Measurements from ENCODE around the gene GABRR2. TPM values are rescaled to one million over a fixed set of nuclear protein-coding genes. Genes with fewer than 3 reads are reported as not detected.

The GABRR2 gene
- total RNA-seq, 1 donor from 2014 or later: 0.54 TPM

DNA sequence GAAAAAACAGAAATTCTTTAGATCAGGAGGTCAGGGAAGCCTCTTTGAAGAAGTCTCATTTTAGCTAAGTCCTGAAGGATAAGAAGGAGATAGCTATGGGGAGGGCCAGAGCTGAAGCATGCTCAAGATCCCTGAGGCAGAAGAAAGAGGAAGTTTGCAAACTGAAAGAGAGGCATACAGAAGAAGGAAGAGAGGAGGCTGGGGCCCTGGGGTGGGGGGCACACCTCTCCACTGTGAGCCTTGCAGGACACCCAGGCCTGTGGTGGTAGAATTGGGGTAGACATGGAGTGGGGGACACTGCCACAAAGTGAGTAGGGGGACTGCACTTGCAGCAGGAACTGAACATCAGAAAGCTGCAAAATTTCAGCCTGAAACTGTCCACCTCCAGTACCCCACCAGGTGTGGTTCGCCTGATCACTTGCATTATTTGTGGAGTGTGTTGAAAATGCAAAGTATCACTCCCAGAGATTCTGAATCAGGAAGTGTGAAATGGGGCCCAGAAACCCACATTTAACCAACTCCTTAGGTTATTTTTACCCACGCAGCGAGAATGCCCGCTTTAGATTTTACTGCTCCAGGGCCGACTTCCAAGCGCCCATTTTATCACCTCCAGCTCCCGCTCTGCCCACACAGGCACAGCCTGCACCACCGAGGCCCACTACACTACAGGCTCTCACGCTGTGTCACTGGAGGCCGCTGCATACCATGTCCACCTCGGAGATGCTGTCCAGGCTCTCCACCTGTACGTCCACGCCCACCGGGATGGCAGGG is 44.0 kb downstream of the GABRR2 start:
- ATAC-seq (ENCODE audit: poor library complexity): peak; percentile 50
- no peak for DNase-seq
- intact Hi-C loops (cut with DNase I): no loop called here

DNA sequence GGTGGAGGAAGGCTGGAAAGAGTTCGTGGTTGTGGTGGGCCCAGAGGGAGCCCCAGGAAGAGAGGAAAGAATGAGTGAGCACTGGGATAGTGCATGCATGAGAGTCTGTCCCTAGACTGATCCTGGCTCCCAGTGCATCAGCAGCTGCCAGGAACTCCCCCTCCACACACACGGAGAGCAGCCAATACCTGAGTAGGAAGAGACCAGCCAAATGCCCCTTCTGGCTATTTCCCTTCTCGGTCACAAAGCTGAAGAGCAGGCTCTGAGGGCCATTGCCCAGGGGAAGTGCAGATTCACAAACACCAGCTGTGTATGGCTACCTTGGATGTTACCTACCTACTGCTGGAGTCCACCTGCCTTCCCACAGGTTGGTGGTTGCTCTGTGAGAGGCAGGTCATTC is 45.1 kb downstream of the GABRR2 start:
- intact Hi-C loops (cut with DNase I): no loop called here
- ATAC-seq (ENCODE audit: poor library complexity): no peak
- no peak for DNase-seq

DNA sequence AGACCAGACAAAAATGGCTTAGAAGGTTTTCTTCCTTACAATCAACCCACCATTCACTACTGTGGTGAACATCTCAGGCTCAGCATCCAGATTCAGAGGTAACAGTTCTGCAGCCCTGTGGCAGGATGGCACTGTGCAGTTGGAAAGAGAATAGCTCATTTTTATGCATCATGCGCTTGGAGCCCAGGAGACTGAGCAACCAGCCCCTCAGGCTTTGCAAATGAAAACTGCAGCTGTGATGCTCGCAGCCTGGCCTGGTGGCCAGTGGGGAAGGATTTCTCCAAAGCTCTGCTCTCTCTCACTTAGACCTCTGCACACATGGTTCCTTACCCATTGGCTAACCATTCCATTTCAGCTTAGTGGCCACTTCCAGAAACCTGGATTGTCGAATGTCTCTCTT is 45.8 kb downstream of the GABRR2 start:
- ATAC-seq (ENCODE audit: poor library complexity): no peak
- intact Hi-C loops (cut with DNase I): no loop called here
- DNase-seq: no peak

DNA sequence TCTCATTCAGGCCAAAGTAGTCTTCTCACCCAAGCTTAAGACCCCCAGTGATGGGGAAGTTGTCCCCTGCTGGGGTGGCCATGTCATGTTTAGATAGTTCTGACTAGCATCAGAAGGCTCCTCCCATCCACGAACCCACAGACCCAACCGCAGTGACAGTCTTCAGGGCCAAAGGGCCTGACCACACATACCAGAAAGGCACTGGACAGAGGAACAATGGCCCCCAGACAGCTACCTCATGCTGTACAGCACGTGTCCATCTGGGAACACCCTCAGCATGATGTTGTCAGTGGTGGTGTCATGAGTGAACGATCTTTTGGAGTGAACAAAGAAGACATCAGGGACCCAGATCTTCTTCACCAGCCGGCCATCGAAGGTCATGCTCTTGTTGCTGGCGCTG is 46.3 kb downstream of the GABRR2 start:
- no peak for DNase-seq
- intact Hi-C loops (cut with DNase I): no loop called here
- ATAC-seq (ENCODE audit: poor library complexity): no peak

DNA sequence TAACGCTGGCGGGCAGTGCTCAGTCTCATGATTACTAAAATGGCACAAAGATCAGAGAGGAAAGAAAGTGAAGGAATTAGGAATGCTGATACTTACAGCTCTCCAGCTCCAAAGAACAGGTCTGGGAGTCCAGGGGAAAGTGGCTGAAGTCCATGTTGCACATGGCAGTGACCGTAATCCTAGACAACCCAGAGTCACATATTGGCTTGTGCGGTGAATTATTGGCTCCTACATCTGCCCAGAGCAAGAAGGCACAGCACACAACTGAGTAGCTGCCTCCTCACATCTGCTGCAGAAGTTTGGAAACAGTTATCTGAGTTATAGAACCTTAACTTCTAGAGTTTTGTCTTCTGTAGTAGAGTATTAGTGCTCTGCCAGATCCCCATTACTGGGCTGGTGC is 47.2 kb downstream of the GABRR2 start:
- DNase-seq (no peak), ATAC-seq (ENCODE audit: poor library complexity) (no peak)
- intact Hi-C loops (cut with DNase I): no loop called here

DNA sequence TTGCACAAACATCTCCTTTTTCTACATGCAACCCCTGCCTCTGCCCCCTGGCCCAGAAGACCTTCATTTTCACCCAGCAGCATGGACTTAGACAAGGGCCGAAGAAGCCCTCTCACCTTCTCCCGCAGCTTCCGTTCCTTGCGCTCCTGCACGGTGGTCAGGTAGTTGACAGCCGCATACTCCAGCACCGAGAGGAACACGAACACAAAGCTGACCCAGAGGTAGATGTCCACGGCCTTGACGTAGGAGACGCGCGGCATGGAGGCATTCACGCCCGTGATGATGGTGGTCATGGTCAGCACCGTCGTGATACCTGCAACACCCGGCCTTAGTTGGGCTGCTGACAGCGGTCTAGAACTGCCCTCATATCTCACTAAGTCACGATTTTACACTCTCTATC is 50.8 kb downstream of the GABRR2 start:
- intact Hi-C loops (cut with DNase I): no loop called here
- no peak for ATAC-seq (ENCODE audit: poor library complexity)
- no peak for DNase-seq

DNA sequence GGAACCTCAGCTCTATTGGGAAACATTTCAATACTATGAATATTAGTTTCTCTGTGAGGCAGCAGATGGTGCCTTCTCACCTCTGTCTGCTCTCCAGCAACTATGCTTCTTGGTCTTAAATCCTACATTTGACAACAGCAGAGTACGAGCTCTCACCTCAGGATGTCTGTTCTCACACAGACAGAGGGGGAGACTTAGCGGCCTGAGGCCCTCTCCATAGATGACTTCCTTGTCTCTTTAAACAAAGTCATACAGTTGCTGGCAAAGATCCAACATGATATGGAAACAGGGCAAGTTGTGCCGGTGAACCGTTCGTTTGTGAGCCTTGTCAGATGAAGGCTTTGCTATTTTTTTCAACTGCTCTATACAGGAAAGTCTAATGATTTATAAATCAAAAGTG is 54.3 kb downstream of the GABRR2 start:
- DNase-seq: no peak
- intact Hi-C loops (cut with DNase I): no loop called here
- ATAC-seq (ENCODE audit: poor library complexity): peak; percentile 36

DNA sequence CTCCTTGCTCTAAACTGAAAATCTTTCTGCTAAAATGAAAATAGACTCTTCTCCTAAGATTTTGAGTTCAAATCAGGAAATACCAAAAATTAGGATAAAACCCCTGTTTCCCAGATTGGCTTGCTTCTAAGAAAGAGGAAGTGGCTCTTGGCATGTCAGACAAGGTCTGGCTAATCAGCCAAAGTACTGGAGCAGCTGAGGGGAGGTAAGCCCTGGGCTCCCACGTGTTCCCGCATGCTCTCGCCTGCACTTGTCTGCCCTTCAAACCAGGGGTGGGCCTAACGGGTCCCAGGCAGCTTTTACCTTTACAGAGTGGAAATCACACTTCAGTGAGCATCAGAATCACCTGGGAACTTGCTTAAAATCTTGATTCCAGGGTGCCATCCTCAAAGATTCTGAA is 54.8 kb downstream of the GABRR2 start:
- ATAC-seq (ENCODE audit: poor library complexity) (no peak), DNase-seq (no peak)
- intact Hi-C loops (cut with DNase I): no loop called here

DNA sequence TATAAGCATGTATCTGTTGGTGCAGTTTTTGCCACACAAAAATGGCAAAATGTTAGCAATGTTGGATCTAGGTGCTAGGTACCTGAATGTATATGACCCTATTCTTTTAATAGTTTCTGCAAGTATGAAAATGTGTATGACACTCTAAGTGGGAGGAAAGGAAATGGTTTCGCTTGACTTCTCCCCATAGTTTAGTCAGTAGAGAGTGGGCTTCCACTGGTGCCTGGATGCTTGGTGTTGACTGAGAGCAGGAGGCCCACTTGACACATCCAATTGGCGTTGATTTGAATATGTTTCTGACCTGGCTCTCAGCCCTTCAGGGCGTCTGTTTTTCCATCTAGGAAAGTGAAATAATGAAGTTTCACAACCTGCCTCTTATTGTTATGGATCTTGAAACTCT is 56.2 kb downstream of the GABRR2 start:
- DNase-seq (no peak), ATAC-seq (ENCODE audit: poor library complexity) (no peak)
- intact Hi-C loops (cut with DNase I): no loop called here

DNA sequence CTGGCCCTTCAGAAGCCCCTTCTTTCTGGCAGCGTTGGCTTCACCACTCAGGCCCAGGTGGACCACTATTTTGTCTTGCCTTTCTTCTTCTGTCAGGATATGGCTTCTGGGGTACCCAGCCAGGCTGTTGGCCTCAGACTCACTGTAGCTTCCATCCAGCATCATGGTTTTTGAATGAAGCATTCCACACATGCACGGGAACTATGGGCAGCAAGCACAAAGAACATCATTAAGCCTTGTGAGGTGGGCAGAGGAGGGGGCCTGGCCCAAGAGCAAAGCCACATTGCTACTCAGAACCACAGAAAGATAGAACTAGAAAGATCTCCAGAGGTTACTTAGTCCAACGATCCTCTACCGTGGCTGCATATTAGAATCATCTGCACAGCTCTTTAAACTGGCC is 57.3 kb downstream of the GABRR2 start:
- intact Hi-C loops (cut with DNase I): no loop called here
- DNase-seq (no peak), ATAC-seq (ENCODE audit: poor library complexity) (no peak)

DNA sequence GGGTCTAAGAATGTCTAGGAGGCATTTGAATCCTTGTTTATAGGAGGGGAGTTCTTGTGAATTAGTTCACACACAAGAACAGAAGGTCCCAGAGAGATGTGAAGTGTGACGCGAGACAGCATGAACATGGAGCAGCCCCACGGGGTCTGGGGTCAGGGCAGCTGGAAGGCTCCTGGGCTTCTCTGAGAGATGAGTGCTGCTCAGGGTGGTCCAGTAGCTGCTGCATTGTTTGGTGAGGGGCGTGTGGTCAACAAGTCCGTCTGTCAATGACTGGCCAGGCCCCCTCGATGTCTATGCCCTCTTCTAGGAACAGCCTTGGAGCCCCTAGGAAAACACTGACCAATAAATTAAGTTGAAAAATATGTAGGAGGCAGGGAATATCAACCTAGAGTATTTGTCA is 57.8 kb downstream of the GABRR2 start:
- intact Hi-C loops (cut with DNase I): no loop called here
- DNase-seq (no peak), ATAC-seq (ENCODE audit: poor library complexity) (no peak)

DNA sequence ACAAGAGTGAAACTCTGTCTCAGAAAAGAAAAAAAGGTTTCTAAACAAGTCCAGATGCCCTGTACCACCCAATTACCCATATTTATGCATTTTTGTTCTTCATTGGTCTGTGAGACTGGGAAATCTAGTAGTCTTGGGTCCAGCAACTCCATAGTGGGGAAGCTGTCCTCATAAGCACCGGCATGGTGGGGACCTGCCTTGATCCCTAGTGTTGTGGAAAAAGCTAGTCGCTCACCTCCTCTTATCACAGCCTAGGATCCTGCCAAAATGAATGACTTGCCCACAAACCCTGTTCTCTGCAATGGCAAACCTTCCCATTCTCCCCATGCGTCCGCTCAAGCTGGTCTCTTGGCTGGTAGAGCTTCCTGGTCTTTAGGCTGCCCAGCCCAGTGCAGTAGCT is 59.7 kb downstream of the GABRR2 start:
- no peak for DNase-seq
- intact Hi-C loops (cut with DNase I): no loop called here
- ATAC-seq (ENCODE audit: poor library complexity): no peak

DNA sequence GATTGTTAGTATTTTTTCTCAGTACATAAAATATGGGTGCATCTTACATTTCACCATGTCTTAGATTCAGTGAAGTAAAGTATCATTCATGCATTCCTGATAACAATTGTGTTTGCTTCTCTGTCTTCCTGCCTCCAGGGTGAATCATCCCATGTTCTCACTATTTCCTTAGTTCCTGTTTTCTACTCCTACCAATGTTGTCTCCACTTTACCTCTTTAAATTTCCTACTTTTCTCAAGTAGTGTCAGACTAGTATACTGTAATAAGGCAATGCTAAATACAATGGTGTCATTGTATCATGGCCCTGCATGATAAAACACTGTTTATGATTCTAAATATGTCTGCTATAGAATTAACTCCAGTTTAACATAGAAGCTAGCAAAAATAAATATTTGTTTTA is 60.5 kb downstream of the GABRR2 start:
- DNase-seq: no peak
- no peak for ATAC-seq (ENCODE audit: poor library complexity)
- intact Hi-C loops (cut with DNase I): no loop called here

DNA sequence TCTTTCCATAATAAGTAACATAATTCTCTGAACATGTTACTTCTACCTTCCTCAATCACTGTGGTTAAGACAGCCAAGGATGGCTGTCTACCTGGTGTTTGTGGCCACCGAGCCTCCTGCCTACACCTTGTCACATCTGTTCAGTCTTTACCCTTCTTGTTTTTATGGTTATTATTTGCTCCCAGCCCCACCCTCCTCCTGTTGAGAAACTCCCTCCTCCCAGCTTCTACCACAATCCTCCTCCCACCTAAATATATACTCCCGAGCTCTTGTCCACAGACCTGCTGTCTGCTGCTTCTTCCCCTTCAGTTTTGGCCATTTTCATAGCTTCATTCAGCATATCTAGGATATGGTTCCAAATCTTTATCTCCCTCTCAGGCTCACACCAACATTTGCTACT is 62.2 kb downstream of the GABRR2 start:
- ATAC-seq (ENCODE audit: poor library complexity) (no peak), DNase-seq (no peak)
- intact Hi-C loops (cut with DNase I): no loop called here

DNA sequence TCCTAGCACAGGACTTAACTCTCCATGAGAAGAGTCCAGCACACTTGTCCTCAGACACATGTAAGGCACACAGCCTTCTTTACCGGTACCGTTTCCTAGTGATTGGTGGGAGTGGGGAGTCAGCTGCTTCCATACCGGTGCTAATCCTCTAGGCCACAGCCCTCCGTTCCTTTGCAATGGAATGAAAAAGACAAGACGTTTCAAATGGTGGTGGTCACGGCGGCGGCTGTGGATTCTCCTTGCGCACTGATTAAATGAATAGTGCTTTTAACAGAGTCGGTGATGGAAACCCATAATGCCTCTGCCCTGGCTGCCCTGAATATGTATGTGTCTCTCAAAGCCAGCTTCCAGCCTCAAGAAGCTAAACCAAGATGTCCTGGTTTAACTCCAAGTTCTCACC is 63.1 kb downstream of the GABRR2 start:
- ATAC-seq (ENCODE audit: poor library complexity): no peak
- intact Hi-C loops (cut with DNase I): no loop called here
- no peak for DNase-seq

DNA sequence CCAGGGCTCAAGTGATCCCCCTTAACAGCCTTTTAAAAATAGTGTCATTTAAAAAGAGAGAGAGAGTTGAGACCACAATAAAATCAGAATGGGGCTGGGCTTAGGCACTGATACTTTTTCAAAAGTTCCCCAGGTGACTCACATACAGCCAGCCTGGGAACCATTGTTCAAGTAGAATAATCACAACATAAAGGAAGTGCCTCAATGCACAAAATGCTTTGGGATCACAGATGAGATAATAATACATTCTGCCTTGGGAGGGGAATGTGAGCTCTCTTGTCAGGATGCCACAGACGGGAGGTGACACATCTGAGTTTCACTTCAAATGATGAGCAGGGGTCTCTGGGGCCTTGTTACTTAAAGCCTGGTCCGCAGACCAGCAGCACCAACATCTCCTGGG is 63.9 kb downstream of the GABRR2 start:
- DNase-seq (no peak), ATAC-seq (ENCODE audit: poor library complexity) (no peak)
- intact Hi-C loops (cut with DNase I): no loop called here

DNA sequence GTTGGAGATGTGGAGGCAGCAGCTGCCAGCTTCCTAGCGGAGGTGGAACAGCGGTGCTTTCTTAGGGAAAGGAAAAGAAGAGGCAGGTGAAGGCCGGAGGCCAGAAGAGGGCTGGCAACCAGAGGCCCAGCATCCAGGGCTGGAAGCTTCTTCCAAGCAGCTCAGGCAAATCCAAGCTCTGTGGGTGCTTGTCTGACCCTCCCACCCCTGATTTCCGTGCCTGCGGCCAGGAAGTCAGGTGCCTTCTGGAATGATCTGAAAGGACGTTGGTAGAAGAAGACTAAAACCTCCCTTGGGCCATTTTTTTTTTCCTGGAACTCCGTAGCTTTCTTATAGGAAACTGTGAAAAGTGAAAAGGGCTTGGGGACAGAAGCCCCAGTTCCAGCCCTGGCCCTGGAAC is 64.9 kb downstream of the GABRR2 start:
- intact Hi-C loops (cut with DNase I): no loop called here

DNA sequence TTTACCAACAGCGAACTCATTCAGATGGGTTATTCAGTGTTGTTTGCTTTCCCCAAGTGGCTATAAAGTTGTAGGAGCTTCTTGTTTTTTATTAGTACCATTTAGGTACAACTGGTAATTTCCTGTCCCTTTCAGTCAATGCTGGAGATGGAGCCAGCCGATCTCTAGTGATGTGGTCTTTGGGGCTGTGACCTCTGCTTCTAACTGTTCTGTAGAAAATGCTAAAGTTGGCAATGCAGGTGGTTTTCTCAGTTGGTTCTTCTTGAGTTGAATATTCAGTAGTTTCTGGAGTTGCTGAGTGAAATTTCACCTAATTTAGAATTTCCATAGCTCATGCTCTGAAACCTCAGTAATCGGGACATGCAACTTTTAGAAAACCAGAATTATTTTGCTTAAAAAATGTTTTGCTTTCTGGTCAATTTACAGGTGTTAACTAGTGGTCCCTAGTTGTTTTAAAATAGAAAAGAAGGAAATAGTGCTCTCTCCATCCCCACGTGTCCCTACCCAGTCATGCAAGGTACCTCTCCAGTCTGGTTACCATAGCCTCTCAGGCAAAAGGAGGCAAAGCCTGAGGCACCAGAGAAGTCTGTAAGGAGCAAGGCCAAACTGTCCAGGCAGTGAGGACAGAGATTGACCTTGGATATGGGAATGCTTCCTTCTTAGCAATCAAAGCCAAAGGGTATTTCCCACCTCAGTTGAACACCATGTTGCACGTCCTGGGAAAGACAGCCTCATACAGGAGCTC is 70.7 kb downstream of the GABRR2 start:
- intact Hi-C loops (cut with DNase I): loop anchor here (5.0 kb wide), 1 partner anchor 262 kb away; no protein-coding TSS in a partner anchor
- DNase-seq (no peak), ATAC-seq (ENCODE audit: poor library complexity) (no peak)

More for the DNA sequence above, 64.9 kb downstream of the GABRR2 start:
- no peak for ATAC-seq (ENCODE audit: poor library complexity)
- DNase-seq: no peak

DNA sequence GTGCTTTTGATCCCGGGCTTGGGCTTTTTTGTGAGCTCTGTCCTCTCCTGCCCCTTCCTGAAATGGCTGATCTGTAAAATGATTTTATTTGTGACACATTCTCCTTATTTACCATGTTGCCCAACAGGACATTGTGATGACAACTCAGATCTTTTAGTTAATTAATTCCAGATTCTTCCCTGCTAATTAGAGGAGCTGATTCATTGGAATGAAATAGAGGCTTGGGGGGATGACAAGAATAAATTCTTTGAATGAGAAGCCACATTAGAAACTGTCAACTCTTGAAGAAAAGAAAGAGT is 71.8 kb downstream of the GABRR2 start:
- ATAC-seq (ENCODE audit: poor library complexity) (no peak), DNase-seq (no peak)
- intact Hi-C loops (cut with DNase I): loop anchor here (2.0 to 5.0 kb wide), 2 partner anchors 120 to 261 kb away; no protein-coding TSS in a partner anchor

DNA sequence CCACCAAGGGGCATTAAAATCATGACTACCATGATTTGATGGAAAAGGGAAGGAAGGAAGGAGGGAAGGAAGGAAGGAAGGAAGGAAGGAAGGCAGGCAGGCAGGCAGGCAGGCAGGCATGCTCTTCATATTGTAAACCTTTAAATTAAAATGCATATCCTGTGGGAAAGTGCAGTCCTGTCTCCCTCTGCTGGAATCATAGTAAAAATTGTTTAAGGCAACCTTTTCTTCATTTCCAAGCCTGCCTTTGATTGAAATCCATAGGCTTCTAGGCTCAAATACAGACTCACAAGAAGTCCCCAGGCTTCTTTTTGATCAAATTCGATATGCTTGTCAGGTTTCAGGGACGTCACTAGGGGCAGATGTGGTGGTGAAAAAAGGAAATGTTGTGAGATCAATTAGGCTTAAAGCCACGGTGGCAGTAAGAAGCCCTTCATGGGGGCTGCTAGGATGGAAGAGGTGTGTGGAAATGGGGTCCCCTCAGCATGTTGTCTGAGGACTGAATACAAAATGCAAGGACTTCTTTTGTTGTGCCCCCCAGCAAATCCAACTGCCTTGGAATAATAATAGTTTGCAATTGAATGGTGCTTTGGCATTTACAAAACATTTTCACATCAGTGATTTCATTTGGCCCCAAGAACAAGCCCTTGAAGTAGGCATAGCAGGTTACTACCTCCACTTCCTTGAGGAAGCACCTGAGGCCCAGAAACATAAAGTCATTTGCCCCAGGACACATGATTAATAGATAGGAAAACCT is 72.3 kb downstream of the GABRR2 start:
- intact Hi-C loops (cut with DNase I): loop anchor here (2.0 to 5.0 kb wide), 2 partner anchors 120 to 260 kb away; no protein-coding TSS in a partner anchor
- no peak for DNase-seq
- peak; percentile 56 for ATAC-seq (ENCODE audit: poor library complexity)

Measured in Right ventricle myocardium superior (tissue), 1 donor.